Activated CD4-positive, alpha-beta T cell treated with anti-CD3 and anti-CD28 coated beads, Interleukin-2, amount 50 U/mL, for 16 hours (primary cell): ENCODE data around the gene CCR5.

Experiments
- DNase-seq: peaks from one replicate; pipeline ENCODE4 v3.0.0-alpha.2; 2020

The CCR5 gene

DNA sequence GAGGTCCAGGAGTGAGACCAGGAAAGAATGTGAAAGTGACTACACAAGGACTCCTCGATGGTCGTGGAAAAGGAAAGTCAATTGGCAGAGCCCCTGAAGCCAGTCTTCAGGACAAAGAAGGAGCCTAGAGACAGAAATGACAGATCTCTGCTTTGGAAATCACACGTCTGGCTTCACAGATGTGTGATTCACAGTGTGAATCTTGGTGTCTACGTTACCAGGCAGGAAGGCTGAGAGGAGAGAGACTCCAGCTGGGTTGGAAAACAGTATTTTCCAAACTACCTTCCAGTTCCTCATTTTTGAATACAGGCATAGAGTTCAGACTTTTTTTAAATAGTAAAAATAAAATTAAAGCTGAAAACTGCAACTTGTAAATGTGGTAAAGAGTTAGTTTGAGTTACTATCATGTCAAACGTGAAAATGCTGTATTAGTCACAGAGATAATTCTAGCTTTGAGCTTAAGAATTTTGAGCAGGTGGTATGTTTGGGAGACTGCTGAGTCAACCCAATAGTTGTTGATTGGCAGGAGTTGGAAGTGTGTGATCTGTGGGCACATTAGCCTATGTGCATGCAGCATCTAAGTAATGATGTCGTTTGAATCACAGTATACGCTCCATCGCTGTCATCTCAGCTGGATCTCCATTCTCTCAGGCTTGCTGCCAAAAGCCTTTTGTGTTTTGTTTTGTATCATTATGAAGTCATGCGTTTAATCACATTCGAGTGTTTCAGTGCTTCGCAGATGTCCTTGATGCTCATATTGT, 10.8 kb upstream of the CCR5 start:
- peak; percentile 80 for DNase-seq

DNA sequence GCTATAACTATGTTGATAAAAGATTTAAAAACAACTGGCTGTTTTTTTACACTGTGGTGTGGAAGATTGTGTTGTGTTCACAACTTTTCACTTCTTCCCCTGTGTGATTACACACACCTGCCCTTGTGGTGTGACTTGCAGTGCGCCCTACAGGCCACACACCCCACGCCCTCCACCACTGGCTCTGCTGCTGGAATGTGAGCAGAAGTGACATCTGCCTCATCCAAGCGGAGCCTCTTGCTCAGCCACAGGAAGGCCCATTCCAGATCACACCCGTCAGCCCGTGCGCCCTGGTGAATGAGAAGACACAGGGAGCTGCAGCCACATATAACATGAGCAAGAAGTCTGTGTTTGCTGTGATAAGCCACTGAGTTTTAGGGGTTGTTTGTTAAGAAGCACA, 9.8 kb upstream of the CCR5 start:
- no peak for DNase-seq

DNA sequence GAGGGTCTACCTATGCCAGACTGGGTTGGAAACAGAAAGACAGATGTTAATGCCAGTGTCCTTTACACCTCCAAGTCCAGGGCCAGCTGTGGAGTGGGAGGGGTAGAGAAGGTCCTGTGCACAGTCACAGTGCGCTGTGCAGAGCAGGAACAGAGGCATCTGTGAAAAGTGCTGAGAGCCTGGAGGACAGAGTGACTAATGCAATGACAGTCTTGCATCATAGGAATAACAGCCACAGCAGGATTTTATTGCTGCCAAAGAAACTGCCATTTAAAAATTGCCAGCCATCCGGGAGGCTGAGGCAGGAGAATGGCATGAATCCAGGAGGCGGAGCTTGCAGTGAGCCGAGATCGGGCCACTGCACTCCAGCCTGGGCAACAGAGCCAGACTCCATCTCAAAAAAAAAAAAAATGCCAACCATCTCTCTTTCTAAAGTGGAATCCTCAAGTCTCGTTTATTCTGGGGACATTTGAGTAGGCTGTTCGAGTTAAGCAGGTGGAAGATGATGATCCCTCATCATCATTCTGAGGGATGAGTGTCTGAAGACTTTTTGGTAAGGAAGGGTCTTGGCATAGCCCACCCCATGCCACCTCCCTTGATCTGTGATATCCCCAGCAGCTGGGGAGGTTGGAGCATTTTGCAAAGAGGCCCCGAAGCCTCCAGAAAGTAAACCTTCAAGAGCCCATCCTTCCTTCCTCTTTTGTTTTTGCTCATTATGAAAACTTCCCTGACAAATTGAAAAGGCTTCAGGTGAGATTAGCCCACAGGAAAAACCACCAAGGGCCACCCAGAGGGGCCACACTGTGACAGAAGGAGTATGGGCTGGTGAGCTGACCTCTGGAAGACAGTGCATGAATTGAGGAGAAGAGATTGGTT, 9.1 kb upstream of the CCR5 start:
- DNase-seq: peak; percentile 51

DNA sequence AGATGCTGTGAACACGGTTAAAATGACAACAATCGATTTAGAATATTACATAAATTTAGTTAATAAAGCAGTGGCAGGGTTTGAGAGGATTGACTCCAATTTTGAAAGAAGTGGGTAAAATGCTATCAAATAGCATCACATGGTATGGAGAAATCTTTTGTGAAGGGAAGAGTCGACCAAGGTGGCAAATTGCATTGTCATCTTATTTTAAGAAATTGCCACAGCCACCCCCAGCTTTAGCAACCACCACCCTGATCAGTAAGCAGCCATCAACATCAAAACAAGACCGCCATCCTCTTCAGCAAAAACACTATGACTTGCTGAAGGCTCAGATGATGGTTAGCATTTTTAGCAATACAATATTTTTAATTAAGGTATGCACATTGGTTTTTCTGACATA, 5.7 kb upstream of the CCR5 start:
- DNase-seq: no peak

DNA sequence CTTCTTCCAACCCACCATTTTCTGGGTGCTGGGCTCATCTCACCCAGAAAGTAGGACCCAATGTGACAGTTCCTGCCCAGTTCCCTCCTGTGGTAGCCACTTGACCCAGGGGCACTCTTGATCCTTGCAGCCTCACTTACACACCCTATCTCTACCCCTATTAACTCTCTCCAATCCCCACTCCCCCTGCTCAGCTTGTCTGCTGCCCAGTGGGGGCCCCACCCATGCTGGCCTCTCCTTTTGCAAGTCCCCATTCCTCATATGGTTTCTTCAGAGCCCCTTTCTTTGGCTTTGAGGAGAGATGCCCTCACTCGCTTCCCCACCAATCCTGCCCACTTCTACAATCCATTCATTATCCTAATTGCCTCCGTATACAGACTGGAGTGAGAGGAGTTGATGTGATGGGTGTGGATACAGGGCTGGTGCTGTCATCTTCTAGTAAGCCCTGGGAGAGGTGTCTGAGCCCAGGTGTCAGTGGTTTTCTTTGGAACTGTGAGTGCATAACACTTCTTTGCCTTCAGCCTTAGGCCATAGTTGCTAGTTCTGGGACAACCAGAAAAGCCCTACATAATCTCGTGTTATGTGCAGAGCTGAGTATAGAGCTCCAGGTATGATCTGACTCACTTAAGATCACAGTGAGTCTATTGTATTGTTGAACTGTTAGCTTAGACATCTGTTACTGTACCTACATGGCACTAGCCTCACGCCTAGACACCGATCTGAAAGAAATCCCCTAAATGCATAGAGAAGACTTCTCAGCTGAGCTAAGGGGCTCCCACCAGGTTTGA, 4.8 kb upstream of the CCR5 start:
- no peak for DNase-seq

DNA sequence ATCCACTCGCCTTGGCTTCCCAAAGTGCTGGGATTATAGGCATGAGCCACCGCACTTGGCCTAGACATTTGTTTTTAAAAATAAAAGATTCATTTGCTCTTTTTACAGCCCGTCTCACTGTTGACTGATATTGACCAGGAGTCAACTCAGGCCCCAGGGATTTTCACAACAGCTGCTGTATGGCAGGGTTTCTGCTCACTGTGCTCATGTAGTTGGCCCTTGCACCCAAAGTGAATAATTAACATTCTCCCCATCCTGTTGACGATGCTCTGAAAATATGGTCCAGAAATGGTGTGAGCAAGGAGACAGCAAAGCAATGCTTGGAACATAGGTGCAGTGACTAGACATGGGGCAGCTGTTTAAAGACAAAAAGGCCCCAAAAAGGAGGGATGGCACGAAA, 2.9 kb upstream of the CCR5 start:
- no peak for DNase-seq

DNA sequence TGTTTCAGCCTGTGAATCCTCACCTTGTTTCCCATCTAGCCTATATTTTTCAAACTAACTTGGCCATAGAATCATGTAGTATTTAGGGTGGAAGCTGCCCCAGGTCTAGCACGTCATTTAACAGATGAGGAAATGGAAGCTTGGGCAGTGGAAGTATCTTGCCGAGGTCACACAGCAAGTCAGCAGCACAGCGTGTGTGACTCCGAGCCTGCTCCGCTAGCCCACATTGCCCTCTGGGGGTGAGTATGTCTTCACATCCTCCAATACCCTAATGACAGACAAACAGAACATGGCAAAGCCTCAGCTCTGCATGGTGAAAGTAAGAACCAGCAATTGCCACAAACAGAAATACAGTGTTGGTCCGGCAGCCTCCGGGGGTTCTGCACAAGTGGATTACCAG, 2.2 kb upstream of the CCR5 start:
- peak; percentile 83 for DNase-seq

DNA sequence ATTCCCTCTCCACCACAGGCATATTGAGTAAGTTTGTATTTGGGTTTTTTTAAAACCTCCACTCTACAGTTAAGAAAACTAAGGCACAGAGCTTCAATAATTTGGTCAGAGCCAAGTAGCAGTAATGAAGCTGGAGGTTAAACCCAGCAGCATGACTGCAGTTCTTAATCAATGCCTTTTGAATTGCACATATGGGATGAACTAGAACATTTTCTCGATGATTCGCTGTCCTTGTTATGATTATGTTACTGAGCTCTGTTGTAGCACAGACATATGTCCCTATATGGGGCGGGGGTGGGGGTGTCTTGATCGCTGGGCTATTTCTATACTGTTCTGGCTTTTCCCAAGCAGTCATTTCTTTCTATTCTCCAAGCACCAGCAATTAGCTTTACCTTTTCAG, 1.6 kb upstream of the CCR5 start:
- no peak for DNase-seq

DNA sequence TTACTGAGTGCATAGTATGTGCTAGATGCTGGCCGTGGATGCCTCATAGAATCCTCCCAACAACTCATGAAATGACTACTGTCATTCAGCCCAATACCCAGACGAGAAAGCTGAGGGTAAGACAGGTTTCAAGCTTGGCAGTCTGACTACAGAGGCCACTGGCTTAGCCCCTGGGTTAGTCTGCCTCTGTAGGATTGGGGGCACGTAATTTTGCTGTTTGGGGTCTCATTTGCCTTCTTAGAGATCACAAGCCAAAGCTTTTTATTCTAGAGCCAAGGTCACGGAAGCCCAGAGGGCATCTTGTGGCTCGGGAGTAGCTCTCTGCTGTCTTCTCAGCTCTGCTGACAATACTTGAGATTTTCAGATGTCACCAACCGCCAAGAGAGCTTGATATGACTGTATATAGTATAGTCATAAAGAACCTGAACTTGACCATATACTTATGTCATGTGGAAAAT, 1.0 kb upstream of the CCR5 start:
- peak; percentile 92 for DNase-seq

DNA sequence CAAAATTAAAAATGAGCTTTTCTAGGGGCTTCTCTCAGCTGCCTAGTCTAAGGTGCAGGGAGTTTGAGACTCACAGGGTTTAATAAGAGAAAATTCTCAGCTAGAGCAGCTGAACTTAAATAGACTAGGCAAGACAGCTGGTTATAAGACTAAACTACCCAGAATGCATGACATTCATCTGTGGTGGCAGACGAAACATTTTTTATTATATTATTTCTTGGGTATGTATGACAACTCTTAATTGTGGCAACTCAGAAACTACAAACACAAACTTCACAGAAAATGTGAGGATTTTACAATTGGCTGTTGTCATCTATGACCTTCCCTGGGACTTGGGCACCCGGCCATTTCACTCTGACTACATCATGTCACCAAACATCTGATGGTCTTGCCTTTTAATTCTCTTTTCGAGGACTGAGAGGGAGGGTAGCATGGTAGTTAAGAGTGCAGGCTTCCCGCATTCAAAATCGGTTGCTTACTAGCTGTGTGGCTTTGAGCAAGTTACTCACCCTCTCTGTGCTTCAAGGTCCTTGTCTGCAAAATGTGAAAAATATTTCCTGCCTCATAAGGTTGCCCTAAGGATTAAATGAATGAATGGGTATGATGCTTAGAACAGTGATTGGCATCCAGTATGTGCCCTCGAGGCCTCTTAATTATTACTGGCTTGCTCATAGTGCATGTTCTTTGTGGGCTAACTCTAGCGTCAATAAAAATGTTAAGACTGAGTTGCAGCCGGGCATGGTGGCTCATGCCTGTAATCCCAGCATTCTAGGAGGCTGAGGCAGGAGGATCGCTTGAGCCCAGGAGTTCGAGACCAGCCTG, 984 bp downstream of the CCR5 start:
- DNase-seq: no peak

DNA sequence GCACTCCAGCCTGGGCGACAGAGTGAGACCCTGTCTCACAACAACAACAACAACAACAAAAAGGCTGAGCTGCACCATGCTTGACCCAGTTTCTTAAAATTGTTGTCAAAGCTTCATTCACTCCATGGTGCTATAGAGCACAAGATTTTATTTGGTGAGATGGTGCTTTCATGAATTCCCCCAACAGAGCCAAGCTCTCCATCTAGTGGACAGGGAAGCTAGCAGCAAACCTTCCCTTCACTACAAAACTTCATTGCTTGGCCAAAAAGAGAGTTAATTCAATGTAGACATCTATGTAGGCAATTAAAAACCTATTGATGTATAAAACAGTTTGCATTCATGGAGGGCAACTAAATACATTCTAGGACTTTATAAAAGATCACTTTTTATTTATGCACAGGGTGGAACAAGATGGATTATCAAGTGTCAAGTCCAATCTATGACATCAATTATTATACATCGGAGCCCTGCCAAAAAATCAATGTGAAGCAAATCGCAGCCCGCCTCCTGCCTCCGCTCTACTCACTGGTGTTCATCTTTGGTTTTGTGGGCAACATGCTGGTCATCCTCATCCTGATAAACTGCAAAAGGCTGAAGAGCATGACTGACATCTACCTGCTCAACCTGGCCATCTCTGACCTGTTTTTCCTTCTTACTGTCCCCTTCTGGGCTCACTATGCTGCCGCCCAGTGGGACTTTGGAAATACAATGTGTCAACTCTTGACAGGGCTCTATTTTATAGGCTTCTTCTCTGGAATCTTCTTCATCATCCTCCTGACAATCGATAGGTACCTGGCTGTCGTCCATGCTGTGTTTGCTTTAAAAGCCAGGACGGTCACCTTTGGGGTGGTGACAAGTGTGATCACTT, 2.0 kb downstream of the CCR5 start:
- peak; percentile 65 for DNase-seq

DNA sequence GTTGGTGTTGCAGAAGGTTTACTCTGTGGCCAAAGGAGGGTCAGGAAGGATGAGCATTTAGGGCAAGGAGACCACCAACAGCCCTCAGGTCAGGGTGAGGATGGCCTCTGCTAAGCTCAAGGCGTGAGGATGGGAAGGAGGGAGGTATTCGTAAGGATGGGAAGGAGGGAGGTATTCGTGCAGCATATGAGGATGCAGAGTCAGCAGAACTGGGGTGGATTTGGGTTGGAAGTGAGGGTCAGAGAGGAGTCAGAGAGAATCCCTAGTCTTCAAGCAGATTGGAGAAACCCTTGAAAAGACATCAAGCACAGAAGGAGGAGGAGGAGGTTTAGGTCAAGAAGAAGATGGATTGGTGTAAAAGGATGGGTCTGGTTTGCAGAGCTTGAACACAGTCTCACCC, 4.0 kb downstream of the CCR5 start:
- DNase-seq: no peak

DNA sequence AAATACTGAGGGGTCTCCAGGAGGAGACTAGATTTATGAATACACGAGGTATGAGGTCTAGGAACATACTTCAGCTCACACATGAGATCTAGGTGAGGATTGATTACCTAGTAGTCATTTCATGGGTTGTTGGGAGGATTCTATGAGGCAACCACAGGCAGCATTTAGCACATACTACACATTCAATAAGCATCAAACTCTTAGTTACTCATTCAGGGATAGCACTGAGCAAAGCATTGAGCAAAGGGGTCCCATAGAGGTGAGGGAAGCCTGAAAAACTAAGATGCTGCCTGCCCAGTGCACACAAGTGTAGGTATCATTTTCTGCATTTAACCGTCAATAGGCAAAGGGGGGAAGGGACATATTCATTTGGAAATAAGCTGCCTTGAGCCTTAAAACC, 4.5 kb downstream of the CCR5 start:
- peak; percentile 65 for DNase-seq

DNA sequence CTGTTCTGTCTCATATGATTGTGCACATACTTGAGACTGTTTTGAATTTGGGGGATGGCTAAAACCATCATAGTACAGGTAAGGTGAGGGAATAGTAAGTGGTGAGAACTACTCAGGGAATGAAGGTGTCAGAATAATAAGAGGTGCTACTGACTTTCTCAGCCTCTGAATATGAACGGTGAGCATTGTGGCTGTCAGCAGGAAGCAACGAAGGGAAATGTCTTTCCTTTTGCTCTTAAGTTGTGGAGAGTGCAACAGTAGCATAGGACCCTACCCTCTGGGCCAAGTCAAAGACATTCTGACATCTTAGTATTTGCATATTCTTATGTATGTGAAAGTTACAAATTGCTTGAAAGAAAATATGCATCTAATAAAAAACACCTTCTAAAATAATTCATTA, 5.1 kb downstream of the CCR5 start:
- no peak for DNase-seq

DNA sequence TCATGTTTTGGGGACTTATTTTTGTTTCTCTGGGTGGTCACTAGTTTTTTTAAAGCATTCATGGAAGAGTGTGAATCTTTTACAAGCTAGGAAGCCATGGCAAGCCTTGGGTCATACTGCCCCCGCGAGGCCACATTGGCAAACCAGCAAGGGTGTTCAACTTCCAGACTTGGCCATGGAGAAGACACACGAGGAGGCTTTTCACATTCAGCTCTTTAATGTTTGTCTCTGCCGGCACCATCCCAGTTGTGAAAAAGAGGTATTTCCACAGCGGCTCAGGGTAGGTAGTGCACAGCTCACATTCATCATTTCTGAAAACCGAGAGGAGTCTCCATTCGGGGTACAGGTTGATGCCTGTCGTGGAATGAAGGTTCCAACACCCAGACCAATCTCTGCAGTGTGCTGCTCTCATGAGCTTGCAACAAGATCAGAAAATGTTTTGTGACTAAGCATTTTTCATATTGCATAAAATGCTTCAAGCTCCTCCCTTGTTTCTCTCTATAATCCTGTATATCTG, 7.7 kb downstream of the CCR5 start:
- peak; percentile 75 for DNase-seq

DNA sequence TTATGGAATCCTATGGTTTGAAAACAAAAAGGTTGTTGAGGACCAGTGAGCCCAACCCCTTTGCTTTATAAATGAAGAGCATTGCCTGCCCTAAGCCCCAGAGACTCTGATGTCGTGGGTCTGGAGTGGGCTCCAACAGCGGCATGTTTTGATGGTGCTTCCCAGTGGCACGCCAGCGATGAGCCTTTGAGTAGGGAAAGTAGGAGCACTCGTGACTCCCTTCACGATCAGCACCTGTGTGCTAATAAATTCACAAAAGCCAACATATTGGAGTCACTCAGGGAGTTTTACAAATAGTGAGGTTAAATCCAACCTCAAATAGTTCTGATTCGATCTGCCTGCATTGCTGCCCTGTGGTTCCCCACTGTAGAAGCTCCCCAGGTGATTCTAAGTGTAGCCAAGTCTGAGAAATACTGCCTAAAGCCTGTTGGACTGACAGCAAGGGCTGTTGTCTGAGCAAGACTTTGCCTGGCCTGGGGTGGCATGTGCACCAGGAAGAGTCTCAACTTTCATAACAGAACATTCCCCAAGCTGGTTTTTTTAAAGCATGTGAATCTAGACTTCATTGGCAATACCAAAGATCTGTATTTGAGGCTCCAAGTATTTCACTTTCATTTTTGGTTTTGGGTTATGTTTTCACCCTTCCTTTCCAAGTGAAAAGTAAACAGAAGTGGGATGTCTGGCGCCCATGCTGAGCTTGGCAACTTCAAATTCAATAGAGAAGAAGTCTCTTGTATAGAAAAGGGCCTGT, 9.9 kb downstream of the CCR5 start:
- no peak for DNase-seq

DNA sequence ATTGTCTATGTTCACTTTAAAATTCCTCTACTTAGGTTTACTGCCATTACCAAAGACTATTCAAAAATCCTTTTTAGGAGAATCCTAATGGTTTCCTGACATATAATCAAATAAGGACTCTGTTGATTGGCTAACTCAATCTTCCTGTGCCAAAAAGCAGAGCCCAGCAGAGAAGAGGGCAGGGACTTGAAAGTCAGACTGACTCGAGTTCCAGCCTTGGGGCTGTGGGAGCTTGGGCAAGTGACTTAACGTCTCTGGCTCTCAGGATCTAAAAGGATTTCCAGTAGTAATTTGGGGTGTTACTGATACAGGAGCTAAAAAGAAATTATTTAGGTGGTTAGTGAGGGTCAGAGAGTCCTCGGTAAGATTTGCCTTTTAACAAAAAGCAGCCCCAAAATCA, 10.9 kb downstream of the CCR5 start:
- no peak for DNase-seq

DNA sequence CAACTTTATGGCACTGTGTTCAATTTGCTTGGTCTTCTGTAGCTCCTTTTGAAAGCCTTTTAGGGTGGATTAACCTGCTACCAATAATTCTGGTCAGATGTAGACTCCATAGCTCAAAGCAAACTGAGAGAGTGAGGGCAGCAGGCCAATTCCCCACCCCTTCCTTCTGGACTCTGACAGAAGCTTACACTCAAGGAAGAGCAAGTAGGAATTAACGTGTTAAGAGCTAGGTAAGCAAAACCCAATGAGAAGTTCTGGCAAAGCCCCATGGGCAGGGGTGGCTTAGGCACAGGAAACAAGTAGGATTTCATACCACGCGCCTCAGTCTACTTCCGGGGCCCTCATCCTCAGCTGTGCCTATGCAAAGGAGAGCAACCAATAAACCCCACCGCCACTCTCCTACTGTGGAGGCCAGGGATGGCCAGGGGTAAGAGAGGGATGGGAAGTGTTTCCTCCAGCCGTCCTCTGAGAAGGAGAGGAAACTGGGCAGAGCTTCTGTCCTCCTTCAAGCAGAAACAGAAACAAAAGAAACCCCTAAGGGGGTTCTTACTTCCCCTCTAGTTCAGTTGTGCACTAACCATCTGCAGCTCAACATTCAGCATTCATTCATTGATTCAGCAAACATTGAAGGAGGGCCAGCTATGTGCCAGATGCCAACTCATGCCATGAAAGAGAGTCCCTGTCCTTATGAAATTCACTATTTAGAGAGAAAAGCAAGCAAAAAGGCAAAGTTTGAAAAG, 12.6 kb downstream of the CCR5 start:
- DNase-seq: no peak

DNA sequence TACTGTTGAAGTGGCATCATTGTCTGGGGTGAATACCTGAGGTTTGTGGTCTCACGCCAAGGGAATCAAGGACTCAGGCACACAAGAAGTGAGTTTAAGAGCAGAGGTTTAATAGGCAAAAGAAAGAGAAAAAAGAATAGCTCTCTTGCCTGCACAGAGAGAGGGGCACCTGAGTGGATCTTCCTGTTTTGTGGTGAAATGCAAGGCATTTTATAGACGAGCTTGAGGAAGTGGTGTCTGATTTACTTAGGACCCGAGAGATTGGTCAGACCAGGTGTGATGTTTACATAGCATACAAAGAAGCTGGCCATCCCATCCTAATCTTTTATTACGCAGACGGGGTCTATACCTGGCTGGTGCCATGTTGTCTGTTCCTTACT, 13.2 kb downstream of the CCR5 start:
- no peak for DNase-seq

DNA sequence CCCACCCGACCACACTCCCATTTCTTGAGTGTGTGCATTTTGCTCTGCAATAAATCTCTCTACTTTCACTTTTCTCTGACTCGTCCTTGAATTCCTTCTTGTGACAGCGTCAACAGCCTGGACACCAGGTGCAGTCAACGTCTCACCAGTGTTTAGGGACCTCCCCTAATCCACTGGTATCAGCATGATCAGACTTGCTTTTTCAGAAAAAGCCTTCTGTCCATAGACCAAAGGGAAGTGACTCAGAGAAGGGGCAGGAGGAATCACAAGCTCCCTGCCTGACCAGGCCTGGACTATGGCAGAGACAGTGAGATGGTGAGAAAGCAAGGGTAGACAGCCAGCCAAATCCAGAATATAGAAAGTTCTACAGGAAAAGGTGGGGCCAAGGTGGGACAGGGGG, 15.5 kb downstream of the CCR5 start:
- DNase-seq: no peak
